H1 (cell line): ENCODE data around the gene DTL. TPM values are rescaled to one million over a fixed set of nuclear protein-coding genes. Genes with fewer than 3 reads are reported as not detected.

Source experiments
- BCL11A ChIP-seq, 2 experiments: IDR thresholded peaks; one replicate each; pipeline ENCODE4 v1.6.1; 2011; ENCODE audit warnings: low read depth in 2 of 2, low read length in 2 of 2, mild to moderate bottlenecking in 2 of 2
- CTCF ChIP-seq, 3 experiments: IDR thresholded peaks; 1 replicate in 2 of 3; 2 replicates in 1 of 3; pipeline versions ENCODE4 v1.5.1 to v1.6.1; 2011; ENCODE audit warnings: low read length in 3 of 3, mild to moderate bottlenecking in 3 of 3, inconsistent platforms in 2 of 3, low read depth in 1 of 3, moderate library complexity in 1 of 3; ENCODE audit not compliant: insufficient read depth in 1 of 3; ENCODE audit errors: control extremely low read depth in 1 of 3
- HDAC2 ChIP-seq, 2 experiments: fragments of 300-600 bp in 1 of 2; sonication (generic) in 1 of 2; IDR thresholded peaks; 2 replicates each; pipeline ENCODE4 v1.6.1; 2011 to 2012; ENCODE audit warnings: low read depth in 2 of 2, low read length in 2 of 2, mild to moderate bottlenecking in 2 of 2, moderate library complexity in 2 of 2, borderline replicate concordance in 1 of 2, inconsistent platforms in 1 of 2
- RXRA ChIP-seq: IDR thresholded peaks from 2 replicates; pipeline ENCODE4 v1.6.1; 2011; ENCODE audit warnings: low read depth, mild to moderate bottlenecking, low read length, moderate library complexity; ENCODE audit not compliant: insufficient read depth
- polyA plus RNA-seq, 7 experiments: library from polyadenylated mRNA; depleted of rRNA in 3 of 7; stranded (reverse) in 5 of 7; unstranded in 2 of 7; fragments of >200 nt in 5 of 7; fragments of 200-250 nt in 2 of 7; gene quantifications; 1 replicate in 5 of 7; 2 replicates in 1 of 7; 4 replicates in 1 of 7; pipeline versions ENCODE4 v1.2.1 to v1.2.3, GENCODE V29; 2011 to 2013; ENCODE audit warnings: missing spikeins in 2 of 7, mixed read lengths in 2 of 7
- total RNA-seq: library from RNA; stranded (reverse); fragmentation: NEBNext Ultra II Directional; extraction: Animal tissue kit (Norgen Biotek cat#: 25700); gene quantifications from 2 replicates; pipeline ENCODE4 v1.2.1, GENCODE V29; 2021

Gene DTL
- total and polyA plus RNA-seq, 2 of the 8 experiments (the other 6 are each of a cell fraction or from before 2014, with no cell fraction given), result 36.0 to 46.9 TPM

- TF ChIP-seq CTCF (IDR thresholded peaks at IDR 0.05; ENCODE audit: control extremely low read depth in 1 of 3, insufficient read depth in 1 of 3, low read depth in 1 of 3, low read length in 3 of 3) (no peak), BCL11A (IDR thresholded peaks at IDR 0.05; ENCODE audit: low read depth in 2 of 2, low read length in 2 of 2) (no peak), RXRA (no peak), HDAC2 (IDR thresholded peaks at IDR 0.05; ENCODE audit: borderline replicate concordance in 1 of 2, low read depth in 2 of 2, low read length in 2 of 2) (no peak)
- TF ChIP-seq, all 59 proteins: peak for 0
These were observed 114.0 kb downstream of the DTL start (continued) for GRCh38 chr1:212149566-212149965.
